ENCODE data around the gene FAM229A.

DNA sequence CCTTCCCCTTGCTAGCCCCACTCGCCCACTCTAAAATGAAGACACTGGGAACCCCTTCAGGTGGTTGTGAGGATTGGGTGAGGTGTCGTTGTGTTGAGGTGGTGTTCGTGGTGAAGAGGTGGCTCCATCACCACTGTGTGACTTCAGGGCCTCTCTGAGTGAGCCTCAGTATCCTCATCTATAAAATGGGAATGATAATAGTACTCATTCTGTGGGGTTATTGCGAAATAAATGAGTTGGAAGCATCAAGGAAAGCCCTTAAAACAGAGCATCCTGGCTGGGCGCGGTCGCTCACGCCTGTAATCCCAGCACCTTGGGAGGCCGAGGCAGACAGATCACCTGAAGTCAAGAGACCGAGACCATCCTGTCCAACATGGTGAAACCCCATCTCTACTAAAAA, 19.6 kb downstream of the FAM229A start:
- TF ChIP-seq, protein P1, sequence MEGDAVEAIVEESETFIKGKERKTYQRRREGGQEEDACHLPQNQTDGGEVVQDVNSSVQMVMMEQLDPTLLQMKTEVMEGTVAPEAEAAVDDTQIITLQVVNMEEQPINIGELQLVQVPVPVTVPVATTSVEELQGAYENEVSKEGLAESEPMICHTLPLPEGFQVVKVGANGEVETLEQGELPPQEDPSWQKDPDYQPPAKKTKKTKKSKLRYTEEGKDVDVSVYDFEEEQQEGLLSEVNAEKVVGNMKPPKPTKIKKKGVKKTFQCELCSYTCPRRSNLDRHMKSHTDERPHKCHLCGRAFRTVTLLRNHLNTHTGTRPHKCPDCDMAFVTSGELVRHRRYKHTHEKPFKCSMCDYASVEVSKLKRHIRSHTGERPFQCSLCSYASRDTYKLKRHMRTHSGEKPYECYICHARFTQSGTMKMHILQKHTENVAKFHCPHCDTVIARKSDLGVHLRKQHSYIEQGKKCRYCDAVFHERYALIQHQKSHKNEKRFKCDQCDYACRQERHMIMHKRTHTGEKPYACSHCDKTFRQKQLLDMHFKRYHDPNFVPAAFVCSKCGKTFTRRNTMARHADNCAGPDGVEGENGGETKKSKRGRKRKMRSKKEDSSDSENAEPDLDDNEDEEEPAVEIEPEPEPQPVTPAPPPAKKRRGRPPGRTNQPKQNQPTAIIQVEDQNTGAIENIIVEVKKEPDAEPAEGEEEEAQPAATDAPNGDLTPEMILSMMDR (IDR thresholded peaks at IDR 0.05; ENCODE audit: low read depth, low read length) = no peak
- TF ChIP-seq POLR2A (IDR thresholded peaks at IDR 0.05; ENCODE audit: extremely low read depth, insufficient read length) = no peak

Data from NB4 (cell line).